T-helper 2 cell treated with Interferon-gamma antibody and Interleukin-4, amounts not matched to agents 5 μg/mL and 100 μg/mL, for 36 hours (primary cell): Measurements from ENCODE around the gene BCAR1.

Experiments
- DNase-seq: peaks from one replicate; pipeline ENCODE4 v3.0.0; 2021; ENCODE audit warnings: low spot score
- H3K27ac Mint-ChIP-seq: one replicate; pipeline ENCODE4 v1.8.0; 2021; ENCODE audit warnings: mild to moderate bottlenecking, mixed read lengths
- H3K27me3 Mint-ChIP-seq: one replicate; pipeline ENCODE4 v1.8.0; 2021; ENCODE audit warnings: low read depth, mixed read lengths
- H3K36me3 Mint-ChIP-seq: one replicate; pipeline ENCODE4 v1.8.0; 2021; ENCODE audit warnings: low read depth, mixed read lengths
- H3K4me1 Mint-ChIP-seq: one replicate; pipeline ENCODE4 v1.8.0; 2021; ENCODE audit warnings: low read depth, mixed read lengths
- H3K4me3 Mint-ChIP-seq: one replicate; pipeline ENCODE4 v1.8.0; 2022; ENCODE audit warnings: mild to moderate bottlenecking, moderate library complexity, mixed read lengths
- H3K9me3 Mint-ChIP-seq: one replicate; pipeline ENCODE4 v1.8.0; 2021; ENCODE audit warnings: mixed read lengths

Gene BCAR1

GRCh38 chr16:75251280-75252048, at the start of gene BCAR1:
Gene BCAR1, minus strand, starts transcription at chr16:75251624. Its CDS starts 142 bp downstream, at chr16:75251482.
- peaks cover 58% of the 10 kb centered on the region for H3K27me3 Mint-ChIP-seq
- H3K4me3 Mint-ChIP-seq = no peak within 1 kb of the TSS

GRCh38 chr16:75298267-75298666, 46.8 kb upstream of the BCAR1 start:
- peaks cover 3% of the 10 kb centered on the region for H3K27me3 Mint-ChIP-seq
- H3K4me3 Mint-ChIP-seq = no peak overlapping the region
- H3K36me3 Mint-ChIP-seq = peaks cover 39% of the 10 kb centered on the region
- H3K4me1 Mint-ChIP-seq = no peaks in the 10 kb centered on the region
- DNase-seq = no peak
- no peak overlapping the region for H3K27ac Mint-ChIP-seq
- no peaks in the 10 kb centered on the region for H3K9me3 Mint-ChIP-seq

More at GRCh38 chr16:75251280-75252048, at the start of gene BCAR1:
- Mint-ChIP-seq H3K9me3 (no peaks in the 10 kb centered on the region), H3K36me3 (no peaks in the 10 kb centered on the region), H3K27ac (no peak within 1 kb of the TSS), H3K4me1 (no peaks in the 10 kb centered on the region)
- no peak for DNase-seq

GRCh38 chr16:75296606-75297005, 45.2 kb upstream of the BCAR1 start:
- no peaks in the 10 kb centered on the region for H3K4me1 Mint-ChIP-seq
- DNase-seq = no peak
- H3K27ac Mint-ChIP-seq = no peak overlapping the region
- no peak overlapping the region for H3K4me3 Mint-ChIP-seq
- peaks cover 40% of the 10 kb centered on the region for H3K36me3 Mint-ChIP-seq
- no peaks in the 10 kb centered on the region for H3K9me3 Mint-ChIP-seq
- peaks cover 3% of the 10 kb centered on the region for H3K27me3 Mint-ChIP-seq

- H3K4me1 Mint-ChIP-seq = no peaks in the 10 kb centered on the region
- H3K36me3 Mint-ChIP-seq = peaks cover 36% of the 10 kb centered on the region
- H3K9me3 Mint-ChIP-seq = no peaks in the 10 kb centered on the region
- H3K27ac Mint-ChIP-seq = no peak overlapping the region
- no peak overlapping the region for H3K4me3 Mint-ChIP-seq
- no peak for DNase-seq
- H3K27me3 Mint-ChIP-seq = peaks cover 3% of the 10 kb centered on the region
Observed at GRCh38 chr16:75294773-75295459, 43.5 kb upstream of the BCAR1 start.

- DNase-seq = no peak
- Mint-ChIP-seq H3K27ac (no peak overlapping the region), H3K4me1 (peaks cover 3% of the 10 kb centered on the region), H3K9me3 (no peaks in the 10 kb centered on the region), H3K4me3 (no peak overlapping the region), H3K36me3 (peaks cover 31% of the 10 kb centered on the region), H3K27me3 (peaks cover 3% of the 10 kb centered on the region)
Observed at GRCh38 chr16:75293772-75294171, 42.3 kb upstream of the BCAR1 start.

GRCh38 chr16:75293173-75293572, 41.7 kb upstream of the BCAR1 start:
- H3K27ac Mint-ChIP-seq = no peak overlapping the region
- no peak overlapping the region for H3K4me3 Mint-ChIP-seq
- H3K27me3 Mint-ChIP-seq = peaks cover 7% of the 10 kb centered on the region
- peaks cover 9% of the 10 kb centered on the region for H3K4me1 Mint-ChIP-seq
- DNase-seq = no peak
- H3K9me3 Mint-ChIP-seq = no peaks in the 10 kb centered on the region
- H3K36me3 Mint-ChIP-seq = peaks cover 29% of the 10 kb centered on the region

GRCh38 chr16:75292691-75293090, 41.3 kb upstream of the BCAR1 start:
- Mint-ChIP-seq H3K36me3 (peaks cover 27% of the 10 kb centered on the region), H3K27me3 (peaks cover 7% of the 10 kb centered on the region), H3K9me3 (no peaks in the 10 kb centered on the region), H3K27ac (no peak overlapping the region), H3K4me1 (peaks cover 14% of the 10 kb centered on the region), H3K4me3 (no peak overlapping the region)
- no peak for DNase-seq

- H3K27ac Mint-ChIP-seq = no peak overlapping the region
- no peak for DNase-seq
- H3K36me3 Mint-ChIP-seq = peaks cover 24% of the 10 kb centered on the region
- H3K4me1 Mint-ChIP-seq = peaks cover 19% of the 10 kb centered on the region
- no peaks in the 10 kb centered on the region for H3K9me3 Mint-ChIP-seq
- no peak overlapping the region for H3K4me3 Mint-ChIP-seq
- peaks cover 15% of the 10 kb centered on the region for H3K27me3 Mint-ChIP-seq
Observed at GRCh38 chr16:75289189-75289588, 37.8 kb upstream of the BCAR1 start.

GRCh38 chr16:75288596-75289120, 37.2 kb upstream of the BCAR1 start:
- Mint-ChIP-seq H3K4me1 (peaks cover 19% of the 10 kb centered on the region), H3K36me3 (peaks cover 20% of the 10 kb centered on the region), H3K4me3 (peak overlapping the region; percentile 28), H3K9me3 (no peaks in the 10 kb centered on the region), H3K27me3 (peaks cover 15% of the 10 kb centered on the region), H3K27ac (peak overlapping the region; percentile 24)
- DNase-seq = peak; percentile 51

- no peak overlapping the region for H3K27ac Mint-ChIP-seq
- DNase-seq = no peak
- H3K27me3 Mint-ChIP-seq = peaks cover 15% of the 10 kb centered on the region
- H3K9me3 Mint-ChIP-seq = no peaks in the 10 kb centered on the region
- H3K36me3 Mint-ChIP-seq = peaks cover 20% of the 10 kb centered on the region
- H3K4me3 Mint-ChIP-seq = peak overlapping the region; percentile 28
- H3K4me1 Mint-ChIP-seq = peaks cover 19% of the 10 kb centered on the region
Observed at GRCh38 chr16:75288181-75288580, 36.8 kb upstream of the BCAR1 start.

- Mint-ChIP-seq H3K4me1 (peaks cover 19% of the 10 kb centered on the region), H3K36me3 (peaks cover 18% of the 10 kb centered on the region), H3K27me3 (peaks cover 15% of the 10 kb centered on the region), H3K9me3 (no peaks in the 10 kb centered on the region), H3K4me3 (no peak overlapping the region), H3K27ac (no peak overlapping the region)
- DNase-seq = no peak
Observed at GRCh38 chr16:75287708-75288107, 36.3 kb upstream of the BCAR1 start.

- peaks cover 19% of the 10 kb centered on the region for H3K27me3 Mint-ChIP-seq
Observed at GRCh38 chr16:75286389-75286788, 35.0 kb upstream of the BCAR1 start.

GRCh38 chr16:75282466-75283281, 31.2 kb upstream of the BCAR1 start:
- Mint-ChIP-seq H3K4me1 (peaks cover 5% of the 10 kb centered on the region), H3K36me3 (peaks cover 4% of the 10 kb centered on the region), H3K27me3 (peaks cover 42% of the 10 kb centered on the region), H3K9me3 (no peaks in the 10 kb centered on the region), H3K27ac (no peak overlapping the region), H3K4me3 (no peak overlapping the region)
- DNase-seq = no peak

More at GRCh38 chr16:75286389-75286788, 35.0 kb upstream of the BCAR1 start:
- peaks cover 7% of the 10 kb centered on the region for H3K36me3 Mint-ChIP-seq
- no peaks in the 10 kb centered on the region for H3K9me3 Mint-ChIP-seq
- no peak overlapping the region for H3K27ac Mint-ChIP-seq
- H3K4me3 Mint-ChIP-seq = no peak overlapping the region
- peaks cover 19% of the 10 kb centered on the region for H3K4me1 Mint-ChIP-seq
- DNase-seq = no peak
